Measurements from ENCODE around the gene SLC31A2.
A peak's percentile ranks its signal among the peaks of the same experiment; 100 is the strongest.

Gene SLC31A2

DNA sequence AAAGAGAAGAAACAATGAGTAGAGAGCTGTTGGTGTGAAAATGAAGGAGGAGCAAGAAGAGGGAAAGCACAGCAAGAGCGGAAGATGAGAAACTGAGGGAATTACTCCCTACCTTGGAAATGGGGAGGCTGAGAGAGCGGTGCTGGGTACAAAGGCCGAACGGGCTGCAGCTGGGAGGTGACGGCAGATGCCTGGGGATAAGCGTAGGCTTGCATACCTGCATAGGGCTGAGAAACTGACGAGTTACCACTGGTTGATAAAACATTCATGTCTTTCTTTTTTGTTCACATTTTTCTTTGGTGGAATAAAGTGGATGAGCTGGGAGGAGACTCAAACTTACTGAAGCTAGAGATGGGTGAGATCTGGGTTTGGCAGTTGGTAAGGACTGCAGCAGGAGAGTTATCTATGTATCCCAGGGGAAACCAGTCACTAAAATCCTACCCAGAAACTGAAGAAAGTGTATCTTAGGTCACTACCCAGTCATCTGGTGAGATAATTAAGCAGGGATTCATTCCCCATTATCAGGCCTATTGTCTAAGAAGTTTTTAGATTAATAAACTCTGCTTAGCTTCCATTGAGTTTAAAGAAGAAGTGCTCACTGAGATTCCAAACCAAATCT lies 35.4 kb downstream of the SLC31A2 start:
- DNase-seq (ENCODE audit: low spot score) = no peak

DNA sequence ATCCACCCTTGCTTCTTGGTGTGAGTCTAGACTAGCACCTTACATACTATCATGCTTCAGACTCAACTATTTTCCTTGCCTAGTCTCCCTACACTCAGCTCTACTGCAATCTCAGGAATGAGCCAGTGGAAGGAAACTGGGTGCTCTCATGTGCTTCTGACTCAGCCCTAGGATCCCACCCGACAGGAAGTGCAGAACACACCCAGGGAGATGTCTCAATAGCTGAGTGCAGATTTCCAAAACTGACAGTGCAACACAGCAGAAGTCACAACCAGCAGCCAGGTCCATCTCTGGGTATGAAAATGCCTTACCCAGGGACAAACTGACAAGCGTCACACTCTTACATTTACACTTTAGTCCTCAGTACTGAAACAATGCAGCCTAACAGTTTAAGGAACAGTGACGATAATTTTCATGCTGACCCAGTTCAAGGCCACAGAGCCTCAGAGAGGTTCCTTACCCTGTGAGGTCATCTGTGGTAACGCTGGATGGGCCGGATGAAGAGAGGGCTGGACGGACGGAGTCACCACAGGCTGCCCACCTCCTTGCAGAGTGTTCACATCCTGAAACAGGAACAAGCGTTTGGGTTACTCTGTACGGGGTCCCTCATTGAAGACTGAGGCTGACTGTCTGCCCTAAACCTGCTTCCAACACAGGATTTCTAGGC lies 37.3 kb downstream of the SLC31A2 start:
- DNase-seq (ENCODE audit: low spot score) = peak; percentile 83

DNA sequence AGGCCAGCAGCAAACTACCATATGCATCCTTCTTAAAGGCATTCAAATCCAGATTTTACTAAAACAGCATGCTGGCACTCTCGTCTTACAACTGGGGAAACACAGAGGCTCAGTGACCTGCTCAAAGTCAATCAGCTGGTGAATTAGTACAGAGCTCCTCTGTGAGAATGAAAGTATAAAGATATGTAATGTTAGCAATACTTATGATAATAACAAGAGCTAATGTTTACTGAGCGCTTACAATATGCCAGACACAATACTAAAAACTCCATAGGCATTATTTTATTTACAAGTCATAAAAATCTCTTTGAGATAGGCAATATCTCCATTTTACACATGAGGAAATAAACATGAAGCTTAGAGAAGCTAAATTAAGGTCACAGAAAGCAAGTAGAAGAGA lies 41.6 kb downstream of the SLC31A2 start:
- no peak for DNase-seq (ENCODE audit: low spot score)

DNA sequence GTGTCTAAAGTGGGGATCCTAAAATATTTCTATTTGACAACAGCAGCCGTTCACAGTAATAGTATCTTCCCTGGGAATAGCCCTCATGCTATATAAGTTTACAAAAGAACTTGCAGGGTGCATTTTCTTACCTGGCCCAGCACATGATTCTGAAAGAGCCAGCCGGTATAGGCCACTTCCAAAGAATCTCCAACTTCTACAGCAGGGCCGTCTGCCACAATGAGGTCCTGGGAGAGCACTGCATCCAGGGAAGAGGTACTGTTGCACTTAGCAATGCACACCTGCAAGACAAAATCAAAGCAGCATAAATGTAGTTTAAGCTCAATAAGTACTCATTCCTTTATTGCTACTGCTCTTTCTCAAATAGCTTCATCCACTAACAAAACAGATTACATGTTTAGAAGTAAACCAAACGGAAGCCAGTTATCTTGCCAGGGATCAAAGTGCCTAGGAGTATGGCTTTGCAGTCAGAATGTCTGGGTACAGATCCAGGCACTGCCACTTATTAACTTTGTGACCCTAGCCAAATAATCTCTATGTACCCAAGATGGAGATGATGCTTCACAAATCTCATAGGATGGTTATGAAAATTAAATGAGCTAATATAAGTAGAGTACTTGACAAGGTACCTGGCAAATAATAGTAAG lies 49.0 kb downstream of the SLC31A2 start:
- no peak for DNase-seq (ENCODE audit: low spot score)

DNA sequence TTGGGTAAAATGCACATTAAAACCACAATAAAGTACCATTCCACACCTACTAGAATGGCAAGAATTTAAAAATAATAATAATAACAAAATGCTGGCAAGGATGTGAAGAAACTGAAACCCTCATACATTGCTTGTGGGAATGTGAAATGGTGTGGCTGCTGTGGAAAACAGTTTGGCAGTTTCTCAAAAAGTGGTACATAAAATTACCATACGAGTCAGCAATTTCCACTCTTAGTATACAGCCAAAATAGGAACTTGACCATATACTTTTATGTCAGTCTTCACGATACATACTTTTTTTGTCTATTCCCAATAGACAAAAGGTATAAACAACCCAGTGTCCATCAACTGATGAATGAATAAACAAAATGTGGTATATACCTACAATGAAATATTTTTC lies 54.6 kb downstream of the SLC31A2 start:
- no peak for DNase-seq (ENCODE audit: low spot score)

DNA sequence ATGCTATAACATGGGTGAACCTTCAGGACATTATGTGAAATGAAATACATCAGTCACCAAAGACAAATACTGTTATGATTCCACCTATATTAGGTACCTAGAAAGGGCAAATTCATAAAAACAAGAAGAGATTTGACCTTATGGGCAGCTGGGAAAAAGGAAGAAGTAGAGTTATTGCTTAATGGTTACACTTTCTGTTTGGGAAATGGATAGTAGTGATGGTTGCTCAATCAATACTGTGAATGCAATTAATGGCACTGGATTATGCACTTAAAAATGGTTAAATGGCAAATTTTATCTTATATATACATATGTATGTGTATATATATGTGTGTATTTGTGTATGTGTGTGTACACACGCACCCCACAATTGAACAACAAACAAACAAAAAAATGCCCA lies 55.1 kb downstream of the SLC31A2 start:
- DNase-seq (ENCODE audit: low spot score) = no peak

DNA sequence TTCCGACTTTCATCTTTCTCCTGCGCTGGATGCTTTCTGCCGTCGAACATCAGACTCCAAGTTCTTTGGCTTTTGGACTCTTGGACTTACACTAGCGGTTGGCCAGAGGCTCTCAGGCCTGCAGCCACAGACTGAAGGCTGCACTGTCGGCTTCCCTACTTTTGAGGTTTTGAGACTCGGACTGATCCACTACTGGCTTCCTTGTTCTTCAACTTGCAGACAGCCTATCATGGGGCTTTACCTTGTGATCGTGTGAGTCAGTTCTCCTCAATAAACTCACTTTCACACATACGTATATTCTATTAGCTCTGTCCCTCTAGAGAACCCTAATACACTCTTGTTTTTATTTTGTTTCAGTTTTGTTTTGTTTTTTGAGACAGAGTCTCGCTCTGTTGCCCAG lies 60.0 kb downstream of the SLC31A2 start:
- no peak for DNase-seq (ENCODE audit: low spot score)

All from kidney capillary endothelial cell (primary cell).